Subcutaneous abdominal adipose tissue (tissue), 5 donors: Measurements from ENCODE around the gene XCL2.

Experiments used
- H3K27ac ChIP-seq: one replicate; pipeline ENCODE4 v1.7.0; 2013; ENCODE audit warnings: low read depth, mild to moderate bottlenecking, inconsistent platforms, low read length, moderate library complexity
- H3K27me3 ChIP-seq, 5 donors: one replicate each; pipeline ENCODE4 v1.7.0; 2013; ENCODE audit warnings: low read length in 5 of 5, inconsistent platforms in 1 of 5; ENCODE audit not compliant: control insufficient read depth in 5 of 5, insufficient read depth in 4 of 5
- H3K36me3 ChIP-seq, 5 donors: one replicate each; pipeline ENCODE4 v1.7.0; 2013; ENCODE audit warnings: low read length in 5 of 5; ENCODE audit not compliant: control insufficient read depth in 5 of 5, insufficient read depth in 5 of 5
- H3K4me1 ChIP-seq, 5 donors: one replicate each; pipeline ENCODE4 v1.7.0; 2013; ENCODE audit warnings: low read length in 5 of 5, mild to moderate bottlenecking in 3 of 5, moderate library complexity in 1 of 5; ENCODE audit not compliant: control insufficient read depth in 5 of 5, insufficient read depth in 5 of 5
- H3K4me3 ChIP-seq, 5 donors: one replicate each; pipeline ENCODE4 v1.7.0; 2013; ENCODE audit warnings: low read length in 5 of 5, low read depth in 1 of 5
- H3K9ac ChIP-seq, 5 donors: one replicate each; pipeline ENCODE4 v1.7.0; 2013; ENCODE audit warnings: low read length in 5 of 5, mild to moderate bottlenecking in 4 of 5, moderate library complexity in 3 of 5
- H3K9me3 ChIP-seq, 5 donors: one replicate each; pipeline ENCODE4 v1.7.0; 2013; ENCODE audit warnings: low read length in 5 of 5; ENCODE audit not compliant: control insufficient read depth in 5 of 5
- donor health status: healthy.
- donor health status: healthy.
- donor health status: healthy.
- donor health status: healthy.
- donor health status: healthy.

The XCL2 gene

DNA sequence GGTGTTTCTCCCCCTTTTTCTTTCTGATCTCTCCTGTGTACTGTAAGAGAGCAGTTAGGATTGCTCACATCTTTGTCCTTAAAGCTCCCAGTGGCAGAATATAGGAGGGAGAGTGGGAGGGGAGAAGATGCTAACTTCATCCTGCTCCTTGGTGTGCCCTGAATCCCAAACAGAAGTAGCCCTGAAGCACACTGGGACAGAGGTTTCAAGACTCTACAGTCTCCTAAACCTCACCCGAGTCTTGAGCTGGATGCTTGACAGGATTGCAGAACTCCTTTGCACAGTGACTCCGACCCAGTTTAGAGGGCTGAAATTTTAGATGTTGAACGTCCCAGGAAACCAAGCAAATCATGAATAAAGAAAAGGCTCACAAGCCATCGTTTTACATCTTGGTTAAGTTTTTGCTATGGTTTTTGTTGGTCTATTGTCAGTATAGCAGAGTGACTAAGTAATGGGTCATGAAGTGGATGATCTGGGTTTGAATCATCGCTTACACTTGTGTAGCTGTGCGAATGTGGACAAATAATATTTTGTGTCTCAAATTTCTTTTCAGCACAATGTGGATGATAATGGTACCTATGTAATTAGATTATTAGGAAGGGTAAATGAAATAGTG, 37.5 kb downstream of the XCL2 start:
- H3K27ac ChIP-seq: no peak overlapping the region
- H3K27me3 ChIP-seq: no peaks in the 10 kb centered on the region

GRCh38 chr1:168505006-168505405, 38.8 kb downstream of the XCL2 start:
- H3K9ac ChIP-seq: no peak overlapping the region
- no peak overlapping the region for H3K4me3 ChIP-seq
- H3K36me3 ChIP-seq: no peaks in the 10 kb centered on the region
- no peak overlapping the region for H3K27ac ChIP-seq
- no peaks in the 10 kb centered on the region for H3K9me3 ChIP-seq
- H3K27me3 ChIP-seq: no peaks in the 10 kb centered on the region
- H3K4me1 ChIP-seq: peaks cover 0 to 18% (median 14%) of the 10 kb centered on the region in 5 donors

More for the DNA sequence above, 37.5 kb downstream of the XCL2 start:
- peaks cover 0 to 18% (median 14%) of the 10 kb centered on the region in 5 donors for H3K4me1 ChIP-seq
- no peaks in the 10 kb centered on the region for H3K36me3 ChIP-seq
- H3K4me3 ChIP-seq: no peak overlapping the region
- no peaks in the 10 kb centered on the region for H3K9me3 ChIP-seq
- H3K9ac ChIP-seq: no peak overlapping the region

DNA sequence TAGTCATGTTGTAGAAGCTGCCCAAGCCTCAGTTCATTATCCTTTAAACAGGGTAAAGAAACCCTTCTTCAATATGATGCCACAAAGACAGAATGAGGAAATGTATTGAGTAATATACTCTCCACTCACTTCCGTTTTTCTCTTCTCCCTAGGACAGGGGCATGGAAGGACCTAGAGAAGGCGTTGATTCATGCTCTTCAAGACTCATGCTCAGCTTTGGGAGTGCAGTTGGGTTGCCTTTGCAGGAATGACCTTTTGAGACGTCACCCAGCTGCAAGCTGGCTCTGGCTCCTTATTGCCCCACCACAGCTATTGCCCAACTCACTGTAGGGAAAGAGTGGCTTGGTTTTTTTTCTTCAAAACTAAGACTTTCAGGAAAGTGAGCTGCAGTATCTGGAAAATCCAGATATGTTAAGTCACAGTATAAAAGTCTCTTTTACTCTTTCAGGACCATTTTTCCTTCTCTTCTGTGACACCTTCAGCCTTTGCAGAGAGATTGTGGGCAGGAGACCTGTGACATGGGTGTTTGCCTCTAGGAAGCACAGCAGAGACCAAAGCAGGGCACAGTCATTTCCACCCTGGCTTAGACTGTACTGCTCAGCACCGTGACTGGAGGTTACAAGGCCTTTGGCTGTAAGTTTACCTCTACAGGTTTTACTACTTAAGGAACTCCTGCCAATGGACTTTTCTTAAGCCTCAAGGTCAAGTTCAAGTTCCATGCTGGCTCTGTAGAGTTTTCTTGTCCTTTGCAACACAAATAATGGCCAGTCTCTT, 39.5 kb downstream of the XCL2 start:
- no peak overlapping the region for H3K27ac ChIP-seq
- H3K27me3 ChIP-seq: no peaks in the 10 kb centered on the region
- H3K36me3 ChIP-seq: no peaks in the 10 kb centered on the region
- H3K9ac ChIP-seq: no peak overlapping the region
- H3K4me1 ChIP-seq: peaks cover 0 to 18% (median 14%) of the 10 kb centered on the region in 5 donors
- no peaks in the 10 kb centered on the region for H3K9me3 ChIP-seq
- H3K4me3 ChIP-seq: no peak overlapping the region

GRCh38 chr1:168499688-168500049, 44.1 kb downstream of the XCL2 start:
- no peaks in the 10 kb centered on the region for H3K9me3 ChIP-seq
- no peaks in the 10 kb centered on the region for H3K27me3 ChIP-seq
- no peak overlapping the region for H3K27ac ChIP-seq
- no peak overlapping the region for H3K9ac ChIP-seq
- no peaks in the 10 kb centered on the region for H3K36me3 ChIP-seq
- H3K4me1 ChIP-seq: peaks cover 0 to 12% (median 9%) of the 10 kb centered on the region in 5 donors
- H3K4me3 ChIP-seq: no peak overlapping the region

DNA sequence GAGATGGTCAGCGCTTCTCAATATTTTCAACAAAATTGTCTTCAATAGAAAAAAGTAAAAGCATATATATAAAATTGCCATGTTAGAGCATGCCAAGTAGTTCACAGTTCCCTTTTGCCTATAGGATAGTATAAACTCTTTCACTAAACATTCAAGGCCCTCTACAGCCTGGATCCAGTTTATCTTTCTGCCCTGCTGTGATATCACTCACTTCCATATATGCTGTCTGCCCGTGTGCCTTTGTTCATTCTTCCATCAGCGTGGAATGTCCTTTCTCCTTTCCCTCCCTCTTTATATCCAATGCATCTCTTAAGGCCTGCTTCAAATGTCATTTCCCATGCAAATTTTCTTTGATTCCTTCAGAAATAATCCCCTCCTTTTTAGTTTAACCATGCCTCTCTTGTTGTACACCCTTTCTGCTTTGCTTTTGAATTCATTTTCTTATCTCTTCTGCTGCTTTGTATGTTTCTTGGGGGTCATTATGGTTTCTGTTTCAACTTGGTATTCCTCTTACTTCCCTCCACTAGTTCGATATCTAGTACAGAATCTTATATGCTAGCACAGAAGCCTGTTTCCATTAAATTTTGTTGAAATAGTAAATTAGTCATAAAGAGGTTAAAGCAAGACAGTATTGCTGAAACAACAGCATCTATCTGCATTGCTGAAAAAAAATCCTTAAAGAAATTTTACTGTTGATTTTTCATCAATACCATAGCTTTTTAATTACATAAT, 44.7 kb downstream of the XCL2 start:
- no peak overlapping the region for H3K4me3 ChIP-seq
- no peaks in the 10 kb centered on the region for H3K9me3 ChIP-seq
- no peaks in the 10 kb centered on the region for H3K36me3 ChIP-seq
- H3K9ac ChIP-seq: no peak overlapping the region
- H3K27me3 ChIP-seq: no peaks in the 10 kb centered on the region
- H3K4me1 ChIP-seq: peaks cover 0 to 7% (median 6%) of the 10 kb centered on the region in 5 donors
- H3K27ac ChIP-seq: no peak overlapping the region

GRCh38 chr1:168498159-168498631, 45.6 kb downstream of the XCL2 start:
- H3K9ac ChIP-seq: no peak overlapping the region
- H3K9me3 ChIP-seq: no peaks in the 10 kb centered on the region
- peaks cover 0 to 6% (median 0%) of the 10 kb centered on the region in 5 donors for H3K4me1 ChIP-seq
- no peak overlapping the region for H3K4me3 ChIP-seq
- H3K27me3 ChIP-seq: no peaks in the 10 kb centered on the region
- H3K27ac ChIP-seq: no peak overlapping the region
- H3K36me3 ChIP-seq: no peaks in the 10 kb centered on the region

DNA sequence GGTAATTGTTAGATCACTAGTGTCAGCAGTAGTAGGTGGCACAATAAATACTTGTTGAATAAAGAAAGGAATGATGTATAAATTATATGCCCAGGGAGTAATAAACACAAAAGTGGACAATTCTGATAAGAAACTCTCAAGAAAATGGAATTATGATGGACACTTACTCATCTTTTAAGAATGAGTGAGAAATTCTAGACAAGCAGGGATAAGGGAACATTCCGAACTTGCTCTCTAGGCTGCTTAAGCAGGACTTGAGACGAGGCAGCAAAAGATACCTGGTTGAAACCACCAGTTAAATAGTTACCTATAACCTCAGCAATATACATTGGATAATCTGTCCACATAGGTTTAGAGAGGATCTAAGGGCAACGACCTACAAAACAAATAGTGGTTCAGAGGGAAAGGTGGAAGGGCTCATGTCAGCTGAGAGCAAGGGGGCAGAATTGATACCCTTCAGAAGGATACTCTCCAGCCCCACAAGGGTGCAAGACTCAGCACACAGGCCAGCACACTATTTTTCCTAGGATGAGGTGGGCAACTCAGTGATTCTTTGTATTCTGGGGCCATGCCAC, 46.3 kb downstream of the XCL2 start:
- Histone ChIP-seq H3K9ac (no peak overlapping the region), H3K9me3 (no peaks in the 10 kb centered on the region), H3K4me1 (peaks cover 0 to 6% (median 0%) of the 10 kb centered on the region in 5 donors), H3K36me3 (no peaks in the 10 kb centered on the region), H3K27me3 (no peaks in the 10 kb centered on the region), H3K4me3 (no peak overlapping the region), H3K27ac (no peak overlapping the region)

- no peak overlapping the region for H3K9ac ChIP-seq
- no peaks in the 10 kb centered on the region for H3K36me3 ChIP-seq
- H3K9me3 ChIP-seq: no peaks in the 10 kb centered on the region
- H3K4me1 ChIP-seq: peaks cover 0 to 9% (median 6%) of the 10 kb centered on the region in 5 donors
- H3K27me3 ChIP-seq: no peaks in the 10 kb centered on the region
- H3K27ac ChIP-seq: no peak overlapping the region
- H3K4me3 ChIP-seq: no peak overlapping the region
Observed at GRCh38 chr1:168491527-168492164, 52.2 kb downstream of the XCL2 start.
